Measurements from ENCODE around the gene ATRN. TPM values are rescaled to one million over a fixed set of nuclear protein-coding genes. Genes with fewer than 3 reads are reported as not detected.

ATRN gene
- total RNA-seq, 1 experiment from 2014 or later = 19.9 TPM

DNA sequence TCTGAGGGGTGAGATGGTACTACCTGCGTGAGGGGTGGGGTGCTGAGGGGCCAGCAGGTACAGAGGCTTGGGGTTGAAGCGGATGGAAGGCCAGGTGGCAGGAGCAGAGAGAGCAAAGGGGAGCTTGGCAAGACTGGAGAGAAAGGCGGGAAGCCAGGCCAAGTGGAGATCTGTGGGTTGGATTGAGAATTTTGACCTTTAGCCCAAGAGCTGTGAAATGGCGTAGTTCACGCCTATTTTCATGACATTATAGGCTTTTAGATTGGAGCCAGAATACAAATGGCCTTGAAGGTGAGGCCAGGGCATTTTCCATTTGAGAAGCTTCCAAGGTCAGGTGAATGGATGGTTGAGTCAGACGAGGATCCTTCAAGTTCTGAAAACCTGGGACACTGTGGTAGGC, 2.5 kb downstream of the ATRN start:
- ATAC-seq (no peak), DNase-seq (ENCODE audit: low spot score) (no peak)
- Mint-ChIP-seq H3K9me3 (no peaks in the 10 kb centered on the region), H3K4me3 (no peak overlapping the region), H3K27me3 (ENCODE audit: low read depth) (peaks cover 41% of the 10 kb centered on the region), H3K27ac (no peak overlapping the region), H3K36me3 (no peaks in the 10 kb centered on the region), H3K4me1 (peaks cover 14% of the 10 kb centered on the region)
- CTCF ChIA-PET = no interaction called here
- POLR2A ChIA-PET = no interaction called here
- TF ChIP-seq FOXP1 (CRISPR knock-in tag; IDR thresholded peaks at IDR 0.05; ENCODE audit: borderline replicate concordance) = no peak
- TF ChIP-seq NFYB (CRISPR knock-in tag; conservative IDR thresholded peaks at IDR 0.05; ENCODE audit: low read depth) = no peak
- TF ChIP-seq, protein P1, sequence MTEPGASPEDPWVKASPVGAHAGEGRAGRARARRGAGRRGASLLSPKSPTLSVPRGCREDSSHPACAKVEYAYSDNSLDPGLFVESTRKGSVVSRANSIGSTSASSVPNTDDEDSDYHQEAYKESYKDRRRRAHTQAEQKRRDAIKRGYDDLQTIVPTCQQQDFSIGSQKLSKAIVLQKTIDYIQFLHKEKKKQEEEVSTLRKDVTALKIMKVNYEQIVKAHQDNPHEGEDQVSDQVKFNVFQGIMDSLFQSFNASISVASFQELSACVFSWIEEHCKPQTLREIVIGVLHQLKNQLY (CRISPR knock-in tag; IDR thresholded peaks at IDR 0.05) = no peak
- no peak for TF ChIP-seq ZNF263 (CRISPR knock-in tag; IDR thresholded peaks at IDR 0.05; ENCODE audit: low read depth)
- TF ChIP-seq, protein P2, sequence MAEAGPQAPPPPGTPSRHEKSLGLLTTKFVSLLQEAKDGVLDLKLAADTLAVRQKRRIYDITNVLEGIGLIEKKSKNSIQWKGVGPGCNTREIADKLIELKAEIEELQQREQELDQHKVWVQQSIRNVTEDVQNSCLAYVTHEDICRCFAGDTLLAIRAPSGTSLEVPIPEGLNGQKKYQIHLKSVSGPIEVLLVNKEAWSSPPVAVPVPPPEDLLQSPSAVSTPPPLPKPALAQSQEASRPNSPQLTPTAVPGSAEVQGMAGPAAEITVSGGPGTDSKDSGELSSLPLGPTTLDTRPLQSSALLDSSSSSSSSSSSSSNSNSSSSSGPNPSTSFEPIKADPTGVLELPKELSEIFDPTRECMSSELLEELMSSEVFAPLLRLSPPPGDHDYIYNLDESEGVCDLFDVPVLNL (CRISPR knock-in tag; IDR thresholded peaks at IDR 0.05; ENCODE audit: borderline replicate concordance, low read depth) = no peak
- TF ChIP-seq, protein P3, sequence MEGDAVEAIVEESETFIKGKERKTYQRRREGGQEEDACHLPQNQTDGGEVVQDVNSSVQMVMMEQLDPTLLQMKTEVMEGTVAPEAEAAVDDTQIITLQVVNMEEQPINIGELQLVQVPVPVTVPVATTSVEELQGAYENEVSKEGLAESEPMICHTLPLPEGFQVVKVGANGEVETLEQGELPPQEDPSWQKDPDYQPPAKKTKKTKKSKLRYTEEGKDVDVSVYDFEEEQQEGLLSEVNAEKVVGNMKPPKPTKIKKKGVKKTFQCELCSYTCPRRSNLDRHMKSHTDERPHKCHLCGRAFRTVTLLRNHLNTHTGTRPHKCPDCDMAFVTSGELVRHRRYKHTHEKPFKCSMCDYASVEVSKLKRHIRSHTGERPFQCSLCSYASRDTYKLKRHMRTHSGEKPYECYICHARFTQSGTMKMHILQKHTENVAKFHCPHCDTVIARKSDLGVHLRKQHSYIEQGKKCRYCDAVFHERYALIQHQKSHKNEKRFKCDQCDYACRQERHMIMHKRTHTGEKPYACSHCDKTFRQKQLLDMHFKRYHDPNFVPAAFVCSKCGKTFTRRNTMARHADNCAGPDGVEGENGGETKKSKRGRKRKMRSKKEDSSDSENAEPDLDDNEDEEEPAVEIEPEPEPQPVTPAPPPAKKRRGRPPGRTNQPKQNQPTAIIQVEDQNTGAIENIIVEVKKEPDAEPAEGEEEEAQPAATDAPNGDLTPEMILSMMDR (IDR thresholded peaks at IDR 0.05) = no peak
- no peak for TF ChIP-seq SMAD3 (CRISPR knock-in tag; IDR thresholded peaks at IDR 0.05; ENCODE audit: borderline replicate concordance)
- TF ChIP-seq, protein P4, sequence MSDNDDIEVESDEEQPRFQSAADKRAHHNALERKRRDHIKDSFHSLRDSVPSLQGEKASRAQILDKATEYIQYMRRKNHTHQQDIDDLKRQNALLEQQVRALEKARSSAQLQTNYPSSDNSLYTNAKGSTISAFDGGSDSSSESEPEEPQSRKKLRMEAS (CRISPR knock-in tag; IDR thresholded peaks at IDR 0.05) = no peak
- TF ChIP-seq SMAD4 (CRISPR knock-in tag; IDR thresholded peaks at IDR 0.05) = no peak
- TF ChIP-seq, protein P5, sequence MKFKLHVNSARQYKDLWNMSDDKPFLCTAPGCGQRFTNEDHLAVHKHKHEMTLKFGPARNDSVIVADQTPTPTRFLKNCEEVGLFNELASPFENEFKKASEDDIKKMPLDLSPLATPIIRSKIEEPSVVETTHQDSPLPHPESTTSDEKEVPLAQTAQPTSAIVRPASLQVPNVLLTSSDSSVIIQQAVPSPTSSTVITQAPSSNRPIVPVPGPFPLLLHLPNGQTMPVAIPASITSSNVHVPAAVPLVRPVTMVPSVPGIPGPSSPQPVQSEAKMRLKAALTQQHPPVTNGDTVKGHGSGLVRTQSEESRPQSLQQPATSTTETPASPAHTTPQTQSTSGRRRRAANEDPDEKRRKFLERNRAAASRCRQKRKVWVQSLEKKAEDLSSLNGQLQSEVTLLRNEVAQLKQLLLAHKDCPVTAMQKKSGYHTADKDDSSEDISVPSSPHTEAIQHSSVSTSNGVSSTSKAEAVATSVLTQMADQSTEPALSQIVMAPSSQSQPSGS (CRISPR knock-in tag; IDR thresholded peaks at IDR 0.05; ENCODE audit: borderline replicate concordance, low read depth) = no peak
- no peak for TF ChIP-seq SP1 (CRISPR knock-in tag; conservative IDR thresholded peaks at IDR 0.05)
- TF ChIP-seq ZBTB21 (CRISPR knock-in tag; IDR thresholded peaks at IDR 0.05; ENCODE audit: borderline replicate concordance) = no peak
- TF ChIP-seq, protein P6, sequence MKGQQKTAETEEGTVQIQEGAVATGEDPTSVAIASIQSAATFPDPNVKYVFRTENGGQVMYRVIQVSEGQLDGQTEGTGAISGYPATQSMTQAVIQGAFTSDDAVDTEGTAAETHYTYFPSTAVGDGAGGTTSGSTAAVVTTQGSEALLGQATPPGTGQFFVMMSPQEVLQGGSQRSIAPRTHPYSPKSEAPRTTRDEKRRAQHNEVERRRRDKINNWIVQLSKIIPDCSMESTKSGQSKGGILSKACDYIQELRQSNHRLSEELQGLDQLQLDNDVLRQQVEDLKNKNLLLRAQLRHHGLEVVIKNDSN (CRISPR knock-in tag; IDR thresholded peaks at IDR 0.05) = no peak
- TF ChIP-seq MYBL2 (CRISPR knock-in tag; IDR thresholded peaks at IDR 0.05) = no peak
- TF ChIP-seq, protein P7, sequence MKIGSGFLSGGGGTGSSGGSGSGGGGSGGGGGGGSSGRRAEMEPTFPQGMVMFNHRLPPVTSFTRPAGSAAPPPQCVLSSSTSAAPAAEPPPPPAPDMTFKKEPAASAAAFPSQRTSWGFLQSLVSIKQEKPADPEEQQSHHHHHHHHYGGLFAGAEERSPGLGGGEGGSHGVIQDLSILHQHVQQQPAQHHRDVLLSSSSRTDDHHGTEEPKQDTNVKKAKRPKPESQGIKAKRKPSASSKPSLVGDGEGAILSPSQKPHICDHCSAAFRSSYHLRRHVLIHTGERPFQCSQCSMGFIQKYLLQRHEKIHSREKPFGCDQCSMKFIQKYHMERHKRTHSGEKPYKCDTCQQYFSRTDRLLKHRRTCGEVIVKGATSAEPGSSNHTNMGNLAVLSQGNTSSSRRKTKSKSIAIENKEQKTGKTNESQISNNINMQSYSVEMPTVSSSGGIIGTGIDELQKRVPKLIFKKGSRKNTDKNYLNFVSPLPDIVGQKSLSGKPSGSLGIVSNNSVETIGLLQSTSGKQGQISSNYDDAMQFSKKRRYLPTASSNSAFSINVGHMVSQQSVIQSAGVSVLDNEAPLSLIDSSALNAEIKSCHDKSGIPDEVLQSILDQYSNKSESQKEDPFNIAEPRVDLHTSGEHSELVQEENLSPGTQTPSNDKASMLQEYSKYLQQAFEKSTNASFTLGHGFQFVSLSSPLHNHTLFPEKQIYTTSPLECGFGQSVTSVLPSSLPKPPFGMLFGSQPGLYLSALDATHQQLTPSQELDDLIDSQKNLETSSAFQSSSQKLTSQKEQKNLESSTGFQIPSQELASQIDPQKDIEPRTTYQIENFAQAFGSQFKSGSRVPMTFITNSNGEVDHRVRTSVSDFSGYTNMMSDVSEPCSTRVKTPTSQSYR (CRISPR knock-in tag; IDR thresholded peaks at IDR 0.05) = no peak
- TF ChIP-seq ATF1 (CRISPR knock-in tag; IDR thresholded peaks at IDR 0.05) = no peak
- TF ChIP-seq, protein P8, sequence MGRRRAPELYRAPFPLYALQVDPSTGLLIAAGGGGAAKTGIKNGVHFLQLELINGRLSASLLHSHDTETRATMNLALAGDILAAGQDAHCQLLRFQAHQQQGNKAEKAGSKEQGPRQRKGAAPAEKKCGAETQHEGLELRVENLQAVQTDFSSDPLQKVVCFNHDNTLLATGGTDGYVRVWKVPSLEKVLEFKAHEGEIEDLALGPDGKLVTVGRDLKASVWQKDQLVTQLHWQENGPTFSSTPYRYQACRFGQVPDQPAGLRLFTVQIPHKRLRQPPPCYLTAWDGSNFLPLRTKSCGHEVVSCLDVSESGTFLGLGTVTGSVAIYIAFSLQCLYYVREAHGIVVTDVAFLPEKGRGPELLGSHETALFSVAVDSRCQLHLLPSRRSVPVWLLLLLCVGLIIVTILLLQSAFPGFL (CRISPR knock-in tag; IDR thresholded peaks at IDR 0.05; ENCODE audit: borderline replicate concordance) = no peak
